Ovary (tissue), 9 donors: ENCODE measurements around the gene TOP3B. TPM values are rescaled to one million over a fixed set of nuclear protein-coding genes. Genes with fewer than 3 reads are reported as not detected.

Source experiments
- DNase-seq, 5 donors: peaks; one replicate each; pipeline ENCODE4 v3.0.0-alpha.2; 2019 to 2020
- H3K27ac ChIP-seq, 2 donors: fragments of 200-600 bp; one replicate each; pipeline versions ENCODE4 v1.5.1 to v1.8.0; 2019 to 2022
- H3K27me3 ChIP-seq: fragments of 200-600 bp; one replicate; pipeline ENCODE4 v1.8.0; 2022
- H3K36me3 ChIP-seq: fragments of 200-600 bp; sonication (generic); one replicate; pipeline ENCODE4 v1.5.1; 2019
- H3K4me1 ChIP-seq: one replicate; pipeline ENCODE4 v1.8.1; 2013; ENCODE audit warnings: mild to moderate bottlenecking, moderate library complexity; ENCODE audit not compliant: insufficient read depth
- H3K4me3 ChIP-seq: fragments of 200-600 bp; sonication (generic); one replicate; pipeline ENCODE4 v1.5.1; 2017
- H3K9me3 ChIP-seq, 2 donors: fragments of 200-600 bp in 1 of 2; sonication (generic) in 1 of 2; one replicate each; pipeline versions ENCODE4 v1.5.1 to v1.8.1; 2013 to 2019; ENCODE audit warnings: mild to moderate bottlenecking in 1 of 2, moderate library complexity in 1 of 2
- EP300 ChIP-seq: sonication (generic); formaldehyde crosslinking; IDR thresholded peaks from one replicate; pipeline ENCODE4 v1.6.1; 2017; ENCODE audit warnings: antibody characterized with exemption
- POLR2A ChIP-seq: fragments of 450-650 bp; IDR thresholded peaks from one replicate; pipeline ENCODE4 v1.6.1; 2017; ENCODE audit warnings: antibody characterized with exemption, mild to moderate bottlenecking, moderate library complexity
- WGBS, 3 donors: extraction: QIAGEN DNeasy Blood & Tissue Kit in 1 of 3; methylation state at CpG; one replicate each; pipeline versions ENCODE4 v1.1.5 to v1.1.7; 2013 to 2017; 5-methylcytosine and 5-hydroxymethylcytosine counted together
- intact Hi-C, 4 donors: fragments of 100-400 bp; cut with DNase I; formaldehyde crosslinking; loops; one replicate each; pipeline versions ENCODE4 v1.11.0 to v1.15.1; 2022 to 2023
- polyA plus RNA-seq, 2 donors: library from polyadenylated mRNA; stranded (reverse); fragments of 200-250 nt in 1 of 2; fragments of 350-450 nt in 1 of 2; fragmentation: Illumina TruSeq in 1 of 2; extraction: RNeasy Lipid Tissue Mini Kit (QIAGEN cat#74804) in 1 of 2; gene quantifications; one replicate each; pipeline ENCODE4 v1.2.3, GENCODE V29; 2013 to 2014
- total RNA-seq, 7 donors: library from RNA; depleted of rRNA in 2 of 7; stranded (reverse); fragments of >200 nt in 2 of 7; fragmentation: NEBNext Ultra II Directional in 3 of 7; extraction: Animal tissue kit (Norgen Biotek cat#: 25700) in 3 of 7; gene quantifications; one replicate each; pipeline versions ENCODE4 v1.1.0 to v1.2.4, GENCODE V29; 2016 to 2023
- TF ChIP-seq, protein P1 (sequence below), 3 donors: fragments of 450-650 bp in 2 of 3; fragments of 200-600 bp in 1 of 3; IDR thresholded peaks; one replicate each; pipeline versions ENCODE4 v1.5.1 to v1.8.0; 2016 to 2022; ENCODE audit warnings: antibody characterized with exemption in 3 of 3, mild to moderate bottlenecking in 1 of 3
- donor health status: DM: no; HTN: no; CAD: no; lungs with moderate emphysema.
- donor health status: DM: no; HTN: no; CAD: no.
- donor health status: Bipolar disorder and iron deficiency.
- donor health status: DM: yes; HTN: yes; CAD: no.
- donor health status: DM: no; HTN: no; CAD: no.
- donor health status: DM: yes; HTN: yes; CAD: no.

TOP3B gene
- total and polyA plus RNA-seq, 9 donors = 9.1 to 31.5 (median 24.1) TPM

DNA sequence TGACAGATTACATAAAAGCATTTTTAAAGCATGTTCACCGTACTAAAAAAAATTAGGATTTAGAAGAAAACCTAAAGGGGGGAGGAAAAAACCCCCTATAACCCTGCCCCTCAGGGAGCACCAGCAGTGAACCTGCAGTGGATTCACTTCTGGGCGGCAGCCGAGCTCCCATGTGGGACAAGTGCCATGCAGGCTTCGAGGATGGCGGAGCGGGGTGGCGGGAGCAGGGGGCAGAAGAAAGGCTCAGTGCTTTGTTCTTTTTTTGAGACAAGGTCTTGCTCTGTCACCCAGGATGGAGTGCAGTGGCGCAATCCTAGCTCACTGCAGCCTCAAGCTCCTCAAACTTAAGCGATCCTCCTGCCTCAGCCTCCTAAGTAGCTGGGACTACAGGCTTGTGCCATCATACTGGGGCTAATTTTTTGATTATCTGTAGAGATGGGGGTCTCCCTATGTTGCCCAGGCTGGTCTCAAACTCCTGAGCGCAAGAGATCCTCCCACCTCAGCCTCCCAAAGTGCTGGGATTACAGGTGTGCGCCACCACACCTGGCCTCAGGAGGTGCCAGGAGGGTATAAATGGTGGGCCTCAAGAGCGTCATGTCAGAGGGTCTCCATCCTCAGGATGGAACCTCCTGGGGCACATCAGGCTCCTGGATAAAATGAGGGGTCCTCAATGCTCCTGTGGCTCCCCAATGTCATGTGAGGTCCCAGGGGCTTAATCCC is 64.0 kb downstream of the TOP3B start:
- TF ChIP-seq, protein P1, sequence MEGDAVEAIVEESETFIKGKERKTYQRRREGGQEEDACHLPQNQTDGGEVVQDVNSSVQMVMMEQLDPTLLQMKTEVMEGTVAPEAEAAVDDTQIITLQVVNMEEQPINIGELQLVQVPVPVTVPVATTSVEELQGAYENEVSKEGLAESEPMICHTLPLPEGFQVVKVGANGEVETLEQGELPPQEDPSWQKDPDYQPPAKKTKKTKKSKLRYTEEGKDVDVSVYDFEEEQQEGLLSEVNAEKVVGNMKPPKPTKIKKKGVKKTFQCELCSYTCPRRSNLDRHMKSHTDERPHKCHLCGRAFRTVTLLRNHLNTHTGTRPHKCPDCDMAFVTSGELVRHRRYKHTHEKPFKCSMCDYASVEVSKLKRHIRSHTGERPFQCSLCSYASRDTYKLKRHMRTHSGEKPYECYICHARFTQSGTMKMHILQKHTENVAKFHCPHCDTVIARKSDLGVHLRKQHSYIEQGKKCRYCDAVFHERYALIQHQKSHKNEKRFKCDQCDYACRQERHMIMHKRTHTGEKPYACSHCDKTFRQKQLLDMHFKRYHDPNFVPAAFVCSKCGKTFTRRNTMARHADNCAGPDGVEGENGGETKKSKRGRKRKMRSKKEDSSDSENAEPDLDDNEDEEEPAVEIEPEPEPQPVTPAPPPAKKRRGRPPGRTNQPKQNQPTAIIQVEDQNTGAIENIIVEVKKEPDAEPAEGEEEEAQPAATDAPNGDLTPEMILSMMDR (IDR thresholded peaks at IDR 0.05) = no peak
- no peak for TF ChIP-seq EP300
- TF ChIP-seq POLR2A = no peak
- Histone ChIP-seq H3K36me3 (no peaks in the 10 kb centered on the region), H3K4me3 (no peak overlapping the region), H3K9me3 (no peaks in the 10 kb centered on the region), H3K27me3 (no peaks in the 10 kb centered on the region), H3K27ac (no peak overlapping the region), H3K4me1 (peaks cover 13% of the 10 kb centered on the region)
- 89 to 97% (median 96%) methylated on average over 12 of the region's 12 CpGs for WGBS, 3 donors
- intact Hi-C loops = no loop called here
- DNase-seq = peak in 1 of 5 donors; percentile 4

DNA sequence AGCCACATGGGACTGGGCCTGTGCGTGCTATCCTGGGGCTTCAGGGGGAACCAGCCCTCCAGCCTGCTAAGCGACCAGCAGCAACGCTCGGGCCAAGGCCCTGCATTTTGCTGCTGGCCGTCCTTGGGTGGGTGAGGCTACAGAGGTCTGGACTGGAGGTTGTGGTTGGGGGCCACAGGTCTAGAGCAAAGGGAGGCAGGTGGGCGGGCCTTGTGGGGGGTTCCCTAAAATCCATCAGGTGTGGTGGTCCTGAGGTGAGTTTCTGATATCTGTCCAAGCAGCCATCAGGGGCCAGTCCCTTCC is 64.7 kb downstream of the TOP3B start:
- no peak overlapping the region for H3K27ac ChIP-seq
- TF ChIP-seq EP300 (no peak), POLR2A (no peak)
- TF ChIP-seq, protein P1 (IDR thresholded peaks at IDR 0.05) = no peak
- intact Hi-C loops = no loop called here
- no peak for DNase-seq
- H3K9me3 ChIP-seq = no peaks in the 10 kb centered on the region
- H3K36me3 ChIP-seq = no peaks in the 10 kb centered on the region
- peaks cover 13% of the 10 kb centered on the region for H3K4me1 ChIP-seq
- WGBS, 3 donors = 85 to 91% (median 88%) methylated on average over 6 of the region's 6 CpGs
- no peaks in the 10 kb centered on the region for H3K27me3 ChIP-seq
- H3K4me3 ChIP-seq = no peak overlapping the region

DNA sequence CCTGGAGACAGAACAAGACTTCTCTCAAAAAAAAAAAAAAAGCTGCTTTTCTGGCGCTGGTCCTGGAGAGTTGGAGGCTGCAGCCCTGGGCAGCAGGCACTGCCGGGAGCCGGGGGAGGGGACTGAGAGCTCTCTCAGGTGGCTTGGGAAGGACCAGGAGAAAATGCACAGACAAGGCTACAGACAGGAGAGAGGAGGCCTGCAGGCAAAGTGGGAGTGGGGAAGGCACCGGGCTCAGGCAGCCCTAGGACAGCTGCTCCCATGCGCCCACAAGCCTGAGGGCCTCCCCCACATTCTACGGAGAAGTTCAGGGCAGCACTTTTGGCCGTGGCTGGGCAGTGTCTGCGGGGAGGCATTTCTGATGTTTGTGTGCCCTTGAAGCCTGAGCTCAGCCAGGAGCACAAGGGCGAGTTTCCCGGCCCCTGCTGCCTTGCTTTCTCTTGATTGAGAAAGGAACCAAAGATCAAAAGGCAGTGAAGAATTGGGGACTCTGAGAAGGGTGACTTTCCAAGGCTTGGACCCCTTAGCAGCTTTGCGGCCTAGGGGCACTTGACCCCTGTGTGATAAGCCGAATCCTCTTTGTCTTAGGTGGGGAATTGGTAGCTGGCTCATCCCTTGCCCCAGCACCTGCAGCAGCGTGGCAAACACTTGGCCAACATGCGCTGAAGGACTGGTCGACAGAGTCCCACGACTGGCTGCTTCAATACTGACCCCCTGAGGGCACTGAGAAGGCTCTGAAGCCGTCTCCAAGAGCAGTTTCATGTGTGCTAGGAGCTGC is 65.2 kb downstream of the TOP3B start:
- Histone ChIP-seq H3K27me3 (no peaks in the 10 kb centered on the region), H3K9me3 (no peaks in the 10 kb centered on the region), H3K4me3 (no peak overlapping the region), H3K27ac (no peak overlapping the region), H3K4me1 (peaks cover 13% of the 10 kb centered on the region), H3K36me3 (no peaks in the 10 kb centered on the region)
- DNase-seq = peak in 4 of 5 donors; percentile 47 to 65 (median 52)
- no peak for TF ChIP-seq POLR2A
- TF ChIP-seq, protein P1 (IDR thresholded peaks at IDR 0.05) = no peak
- no peak for TF ChIP-seq EP300
- 24 to 33% (median 24%) methylated on average over 17 of the region's 17 CpGs for whole genome bisulfite sequencing, 3 donors
- intact Hi-C loops = no loop called here

DNA sequence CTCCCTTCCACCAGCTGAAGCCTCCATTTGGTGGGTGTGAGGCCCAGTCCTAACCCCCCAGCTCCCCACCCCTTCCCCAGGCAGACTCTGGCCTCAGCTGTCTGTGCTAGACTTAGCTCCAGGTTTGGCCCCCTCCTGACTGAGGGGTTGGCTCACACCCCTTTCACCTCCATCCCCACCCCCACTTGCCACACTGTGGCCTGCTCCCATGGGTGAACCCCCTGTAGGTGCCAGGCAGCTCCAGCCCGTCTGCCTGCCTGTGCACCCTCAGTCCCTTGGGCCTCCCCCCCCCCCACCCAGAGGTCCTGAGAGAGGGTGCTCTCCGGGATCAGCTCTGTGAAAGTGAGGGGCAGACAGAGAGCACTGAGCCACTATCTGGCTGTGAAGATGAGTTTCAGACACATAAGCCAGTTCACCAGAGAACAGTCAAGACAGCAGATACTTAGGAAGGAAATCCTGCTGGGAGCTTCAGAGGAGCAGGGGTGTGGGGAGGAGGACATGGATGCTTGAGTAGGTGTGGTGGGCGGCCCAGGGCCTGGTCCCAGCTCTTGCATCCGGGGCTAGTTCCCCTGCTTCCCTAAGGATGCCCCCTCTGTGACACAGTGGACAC is 66.2 kb downstream of the TOP3B start:
- TF ChIP-seq EP300 (no peak), POLR2A (no peak)
- TF ChIP-seq, protein P1 (IDR thresholded peaks at IDR 0.05) = no peak
- Histone ChIP-seq H3K27ac (no peak overlapping the region), H3K9me3 (no peaks in the 10 kb centered on the region), H3K4me1 (peaks cover 10% of the 10 kb centered on the region), H3K27me3 (no peaks in the 10 kb centered on the region), H3K36me3 (no peaks in the 10 kb centered on the region), H3K4me3 (no peak overlapping the region)
- DNase-seq = no peak
- intact Hi-C loops = no loop called here
- 68 to 78% (median 70%) methylated on average over 4 of the region's 4 CpGs for WGBS, 3 donors
